Daoy (cell line): Measurements from ENCODE around the gene SCAF1. TPM values are rescaled to one million over a fixed set of nuclear protein-coding genes. Genes with fewer than 3 reads are reported as not detected.

Source experiments
- DNase-seq: peaks from one replicate; pipeline ENCODE4 v3.0.0-alpha.2; 2015; ENCODE audit warnings: low read depth
- total RNA-seq: library from RNA; depleted of rRNA; stranded (reverse); fragments of >200 nt; shearing (Covaris generic); gene quantifications from 2 replicates; pipeline ENCODE4 v1.2.3, GENCODE V29; 2014

The SCAF1 gene
- total RNA-seq, 1 experiment from 2014 or later = 32.5 TPM

DNA sequence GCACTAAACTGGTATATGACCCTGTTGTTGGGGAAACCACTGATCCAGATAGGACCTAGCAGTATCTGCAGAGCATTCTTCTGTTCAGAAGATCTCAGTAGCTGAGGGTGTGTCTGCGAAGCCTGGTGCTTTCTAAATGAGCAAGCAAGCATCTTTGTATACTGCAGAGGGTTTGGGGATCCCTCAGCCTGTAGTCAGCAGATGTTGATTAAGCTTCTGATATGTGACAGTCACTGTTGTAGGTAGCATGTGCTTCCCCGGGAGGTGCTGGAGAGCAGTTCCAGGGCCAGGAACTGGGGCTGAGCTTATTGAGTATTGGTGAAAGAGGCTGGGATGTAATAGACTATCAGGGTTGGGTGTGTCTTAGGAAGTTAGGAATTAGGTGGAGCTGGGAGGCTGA, 1.5 kb downstream of the SCAF1 start:
- DNase-seq = no peak

DNA sequence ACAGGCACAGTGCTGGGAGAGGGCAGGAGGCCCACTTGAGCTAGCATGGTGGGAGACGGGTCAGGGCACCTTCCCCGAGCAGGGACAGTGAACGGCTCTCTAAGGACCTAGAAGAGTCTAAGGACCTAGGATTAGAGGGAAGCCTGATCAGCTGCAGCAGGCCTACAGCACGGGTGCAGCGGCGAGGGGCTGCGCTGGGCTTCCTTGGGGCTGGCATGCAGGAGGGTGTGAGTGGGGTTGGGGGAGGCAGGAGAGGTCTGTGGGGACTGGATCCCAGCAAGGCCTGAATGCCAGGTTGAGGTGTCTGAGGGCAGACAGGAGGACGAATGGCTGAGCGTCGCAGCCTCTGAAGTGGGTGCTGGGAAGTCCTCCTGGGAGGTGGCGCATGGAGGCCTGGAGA, 3.6 kb downstream of the SCAF1 start:
- no peak for DNase-seq

DNA sequence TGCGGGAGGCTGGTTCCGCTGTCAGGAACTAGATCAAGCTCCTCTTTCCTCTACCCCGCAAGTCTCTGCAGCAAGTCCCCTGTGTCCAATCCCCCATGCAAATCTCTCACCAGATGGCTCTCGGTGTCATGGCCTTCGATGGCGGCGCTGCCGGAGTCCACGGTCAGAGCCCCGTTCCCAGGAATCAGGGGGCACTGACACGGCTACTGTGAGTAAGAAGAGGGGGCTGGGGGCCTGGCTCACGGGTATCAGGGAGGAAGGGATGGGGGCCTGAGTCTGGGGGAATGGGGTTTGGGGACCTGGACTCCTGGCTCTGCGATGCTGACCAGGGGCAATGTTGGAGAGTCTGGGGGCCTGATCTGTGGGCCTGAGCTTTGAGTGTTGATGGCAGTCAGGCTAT, 4.0 kb downstream of the SCAF1 start:
- no peak for DNase-seq

DNA sequence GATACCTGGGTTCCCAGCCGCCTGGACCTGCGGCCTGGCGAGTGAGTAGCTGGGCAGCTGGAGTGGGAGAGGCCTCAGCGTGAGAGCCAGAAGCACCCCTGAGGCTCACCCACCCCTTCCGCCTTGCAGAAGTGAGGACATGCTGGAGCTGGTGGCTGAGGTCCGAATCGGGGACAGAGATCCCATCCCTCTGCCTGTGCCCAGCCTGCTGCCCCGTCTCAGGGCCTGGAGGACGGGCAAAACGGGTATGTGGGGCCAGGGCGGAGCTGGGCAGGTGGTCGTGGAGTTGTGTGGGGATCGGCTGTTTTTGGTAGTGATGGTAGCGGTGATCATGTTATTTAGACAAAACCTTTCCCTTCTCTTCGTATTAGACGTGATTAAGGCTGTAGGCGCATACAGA, 4.6 kb downstream of the SCAF1 start:
- no peak for DNase-seq

DNA sequence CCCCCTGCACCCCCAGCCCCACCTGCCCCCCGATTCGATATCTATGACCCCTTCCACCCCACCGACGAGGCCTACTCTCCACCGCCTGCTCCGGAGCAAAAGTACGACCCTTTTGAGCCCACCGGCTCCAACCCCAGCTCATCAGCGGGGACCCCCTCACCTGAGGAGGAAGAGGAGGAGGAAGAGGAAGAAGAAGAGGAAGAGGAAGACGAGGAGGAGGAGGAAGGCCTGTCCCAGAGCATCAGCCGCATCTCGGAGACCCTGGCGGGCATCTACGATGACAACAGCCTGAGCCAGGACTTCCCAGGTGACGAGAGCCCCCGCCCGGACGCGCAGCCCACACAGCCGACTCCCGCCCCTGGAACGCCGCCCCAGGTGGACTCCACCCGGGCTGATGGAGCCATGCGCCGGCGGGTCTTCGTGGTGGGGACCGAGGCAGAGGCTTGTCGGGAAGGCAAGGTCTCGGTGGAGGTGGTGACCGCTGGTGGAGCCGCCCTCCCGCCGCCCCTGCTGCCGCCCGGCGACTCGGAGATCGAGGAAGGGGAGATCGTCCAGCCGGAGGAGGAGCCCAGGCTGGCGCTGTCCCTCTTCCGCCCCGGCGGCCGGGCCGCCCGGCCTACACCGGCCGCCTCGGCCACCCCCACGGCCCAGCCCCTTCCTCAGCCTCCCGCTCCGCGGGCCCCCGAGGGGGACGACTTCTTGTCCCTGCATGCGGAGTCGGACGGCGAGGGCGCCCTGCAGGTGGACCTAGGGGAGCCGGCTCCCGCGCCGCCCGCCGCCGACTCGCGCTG, 9.2 kb downstream of the SCAF1 start:
- DNase-seq = no peak

DNA sequence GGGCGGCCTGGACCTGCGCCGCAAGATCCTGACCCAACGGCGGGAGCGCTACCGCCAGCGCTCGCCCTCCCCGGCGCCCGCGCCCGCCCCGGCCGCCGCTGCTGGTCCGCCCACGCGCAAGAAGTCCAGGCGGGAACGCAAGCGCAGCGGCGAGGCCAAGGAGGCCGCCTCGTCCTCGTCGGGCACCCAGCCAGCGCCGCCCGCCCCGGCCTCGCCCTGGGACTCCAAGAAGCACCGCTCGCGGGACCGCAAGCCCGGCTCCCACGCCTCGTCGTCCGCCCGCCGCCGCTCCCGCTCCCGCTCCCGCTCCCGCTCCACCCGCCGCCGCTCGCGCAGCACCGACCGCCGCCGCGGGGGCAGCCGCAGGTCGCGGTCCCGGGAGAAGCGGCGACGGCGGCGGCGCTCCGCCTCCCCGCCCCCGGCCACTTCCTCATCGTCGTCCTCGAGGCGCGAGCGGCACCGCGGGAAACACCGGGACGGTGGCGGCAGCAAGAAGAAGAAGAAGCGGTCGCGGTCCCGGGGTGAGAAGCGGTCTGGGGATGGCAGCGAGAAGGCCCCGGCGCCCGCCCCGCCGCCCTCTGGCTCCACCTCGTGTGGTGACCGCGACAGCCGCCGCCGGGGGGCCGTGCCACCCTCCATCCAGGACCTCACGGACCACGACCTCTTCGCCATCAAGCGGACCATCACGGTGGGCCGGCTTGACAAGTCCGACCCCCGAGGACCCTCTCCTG, 10.0 kb downstream of the SCAF1 start:
- DNase-seq = no peak

DNA sequence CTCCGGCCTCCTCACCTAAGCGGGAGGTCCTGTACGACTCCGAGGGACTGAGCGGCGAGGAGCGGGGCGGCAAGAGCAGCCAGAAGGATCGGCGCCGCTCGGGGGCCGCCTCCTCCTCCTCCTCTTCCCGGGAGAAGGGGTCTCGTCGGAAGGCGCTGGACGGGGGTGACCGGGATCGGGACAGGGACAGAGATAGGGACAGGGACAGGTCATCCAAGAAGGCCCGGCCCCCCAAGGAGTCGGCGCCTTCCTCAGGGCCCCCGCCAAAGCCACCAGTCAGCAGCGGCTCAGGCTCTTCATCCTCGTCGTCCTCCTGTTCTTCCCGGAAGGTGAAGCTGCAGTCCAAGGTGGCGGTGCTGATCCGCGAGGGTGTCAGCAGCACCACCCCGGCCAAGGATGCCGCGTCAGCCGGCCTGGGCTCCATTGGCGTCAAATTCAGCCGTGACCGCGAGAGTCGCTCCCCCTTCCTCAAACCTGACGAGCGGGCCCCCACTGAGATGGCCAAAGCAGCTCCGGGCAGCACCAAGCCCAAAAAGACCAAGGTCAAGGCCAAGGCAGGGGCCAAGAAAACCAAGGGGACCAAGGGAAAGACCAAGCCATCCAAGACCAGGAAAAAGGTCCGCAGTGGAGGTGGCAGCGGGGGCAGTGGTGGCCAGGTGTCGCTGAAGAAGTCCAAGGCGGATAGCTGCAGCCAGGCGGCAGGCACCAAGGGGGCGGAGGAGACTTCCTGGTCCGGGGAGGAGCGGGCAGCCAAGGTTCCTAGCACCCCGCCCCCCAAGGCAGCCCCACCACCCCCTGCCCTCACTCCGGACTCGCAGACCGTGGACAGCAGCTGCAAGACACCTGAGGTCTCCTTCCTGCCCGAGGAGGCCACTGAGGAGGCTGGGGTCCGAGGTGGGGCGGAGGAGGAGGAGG, 10.8 kb downstream of the SCAF1 start:
- DNase-seq = no peak

DNA sequence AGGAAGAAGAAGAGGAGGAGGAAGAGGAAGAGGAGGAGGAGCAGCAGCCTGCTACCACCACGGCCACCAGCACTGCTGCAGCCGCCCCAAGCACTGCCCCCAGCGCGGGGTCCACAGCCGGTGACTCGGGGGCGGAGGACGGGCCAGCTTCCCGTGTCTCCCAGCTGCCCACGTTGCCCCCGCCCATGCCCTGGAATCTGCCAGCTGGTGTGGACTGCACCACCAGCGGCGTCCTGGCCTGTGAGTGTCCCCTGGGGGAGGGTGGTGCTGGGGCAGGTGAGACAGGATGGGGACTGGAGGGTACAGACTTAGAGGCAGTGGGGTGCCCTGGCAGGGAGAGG, 11.4 kb downstream of the SCAF1 start:
- DNase-seq = no peak

DNA sequence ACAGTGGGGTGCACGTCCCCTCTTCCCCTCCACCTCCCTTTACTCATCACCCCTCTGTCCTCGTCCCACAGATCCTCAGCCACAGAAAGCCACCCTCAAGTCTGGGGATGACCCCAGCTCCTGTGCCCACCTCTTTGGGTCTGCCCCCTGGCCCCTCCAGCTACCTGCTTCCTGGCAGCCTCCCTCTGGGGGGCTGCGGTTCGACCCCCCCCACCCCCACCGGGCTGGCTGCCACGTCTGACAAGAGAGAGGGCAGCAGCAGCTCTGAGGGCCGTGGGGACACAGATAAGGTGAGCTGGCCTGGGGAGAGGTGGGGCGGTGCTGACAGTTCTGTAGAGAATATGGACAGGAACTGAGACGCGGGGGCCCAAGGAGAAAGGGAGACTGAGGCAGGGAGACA, 12.6 kb downstream of the SCAF1 start:
- no peak for DNase-seq

DNA sequence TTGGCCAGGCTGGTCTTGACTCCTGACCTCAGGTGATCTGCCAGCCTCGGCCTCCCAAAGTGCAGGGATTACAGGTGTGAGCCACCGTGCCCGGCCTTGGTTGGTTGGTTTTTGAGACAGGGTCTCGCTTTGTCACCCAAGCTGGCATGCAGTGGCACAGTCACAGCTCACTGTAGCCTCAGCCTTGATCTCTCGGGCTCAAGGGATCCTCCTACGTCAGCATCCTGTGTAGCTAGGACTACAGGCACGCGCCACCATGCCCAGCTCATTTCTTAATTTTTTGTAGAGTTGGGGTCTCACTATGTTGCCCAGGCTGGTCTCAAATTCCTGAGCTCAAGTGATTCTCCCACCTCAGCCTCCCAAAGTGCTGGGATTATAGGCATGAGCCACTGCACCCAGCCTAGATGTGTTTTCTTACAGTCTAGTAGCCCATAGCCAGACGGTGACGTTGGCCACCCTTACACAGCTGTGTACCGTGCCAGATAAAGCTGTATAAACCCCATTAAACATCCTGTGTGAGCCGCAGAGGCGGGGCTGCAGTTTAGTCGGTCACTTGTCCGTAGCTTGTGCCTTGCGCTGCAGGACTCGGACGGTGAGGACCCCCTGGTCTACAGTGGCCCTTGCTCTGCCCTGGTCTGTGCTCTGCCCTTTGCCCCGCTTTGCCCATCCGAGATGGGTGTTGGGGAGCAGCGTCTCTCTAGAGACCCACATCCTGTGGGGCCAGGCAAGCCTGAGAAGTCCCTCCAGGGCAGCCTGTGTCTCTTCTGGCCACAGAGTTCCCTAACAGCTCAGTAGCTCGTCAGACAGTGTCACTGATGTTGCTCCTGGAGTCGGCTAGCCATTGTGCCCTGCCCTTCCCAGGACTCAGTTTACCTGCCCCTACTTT, 13.8 kb downstream of the SCAF1 start:
- no peak for DNase-seq

DNA sequence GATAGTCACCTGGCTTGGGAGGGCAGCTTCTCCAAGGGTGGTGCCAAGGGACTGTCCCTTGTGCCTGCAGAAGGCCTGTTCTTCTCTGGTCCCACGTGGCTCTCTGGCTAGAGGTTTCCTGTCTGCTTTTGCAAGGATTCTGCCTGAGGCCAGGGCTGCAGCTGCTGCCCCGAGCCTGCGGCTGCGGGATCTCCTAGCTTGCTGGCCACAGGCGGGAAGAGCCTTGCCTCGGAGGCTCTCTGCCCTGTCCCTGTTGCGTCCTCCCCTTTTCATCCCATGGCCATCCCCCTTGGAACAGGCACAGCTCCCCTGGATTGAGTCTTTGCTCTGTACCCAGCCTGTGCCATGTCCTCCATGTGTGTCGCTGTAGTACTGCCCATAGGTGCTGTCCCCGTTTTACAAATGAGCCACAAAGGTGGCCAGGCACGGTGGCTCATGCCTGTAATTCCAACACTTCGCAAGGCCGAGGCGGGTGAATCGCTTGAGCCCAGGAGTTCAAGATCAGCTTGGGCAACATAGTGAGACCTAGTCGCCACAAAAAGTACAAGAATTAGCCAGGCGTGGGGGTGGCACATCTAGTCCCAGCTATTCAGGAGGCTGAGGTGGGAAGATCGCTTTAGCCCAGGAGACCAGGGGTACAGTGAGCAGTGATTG, 14.6 kb downstream of the SCAF1 start:
- no peak for DNase-seq

DNA sequence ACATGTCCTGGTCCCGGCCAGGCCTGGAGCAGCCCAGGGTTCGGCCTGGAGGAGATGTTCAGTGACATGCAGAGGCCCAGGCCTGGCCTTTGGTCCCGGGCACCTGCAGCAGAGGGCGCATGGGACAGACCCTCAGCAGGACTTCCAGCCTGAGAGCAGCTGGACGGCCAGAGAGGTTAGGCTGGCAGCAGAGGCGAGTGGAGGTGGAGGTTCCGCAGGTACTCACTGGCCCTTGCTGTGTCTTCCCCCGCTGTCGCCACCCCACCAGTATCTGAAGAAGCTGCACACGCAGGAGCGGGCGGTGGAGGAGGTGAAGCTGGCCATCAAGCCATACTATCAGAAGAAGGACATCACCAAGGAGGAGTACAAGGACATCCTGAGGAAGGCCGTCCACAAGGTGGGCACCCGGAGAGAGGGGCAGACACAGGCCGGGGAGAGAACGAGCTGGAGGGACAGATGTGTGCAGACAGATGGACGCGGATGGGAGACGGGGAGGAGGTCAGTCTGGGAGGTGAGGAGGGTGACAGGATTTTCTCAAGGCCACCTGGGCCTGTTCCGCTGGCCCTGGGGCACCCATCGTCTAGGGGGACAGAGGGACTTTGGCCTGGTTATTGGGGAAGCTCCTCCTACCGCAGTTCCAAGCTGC, 15.6 kb downstream of the SCAF1 start:
- DNase-seq = no peak

DNA sequence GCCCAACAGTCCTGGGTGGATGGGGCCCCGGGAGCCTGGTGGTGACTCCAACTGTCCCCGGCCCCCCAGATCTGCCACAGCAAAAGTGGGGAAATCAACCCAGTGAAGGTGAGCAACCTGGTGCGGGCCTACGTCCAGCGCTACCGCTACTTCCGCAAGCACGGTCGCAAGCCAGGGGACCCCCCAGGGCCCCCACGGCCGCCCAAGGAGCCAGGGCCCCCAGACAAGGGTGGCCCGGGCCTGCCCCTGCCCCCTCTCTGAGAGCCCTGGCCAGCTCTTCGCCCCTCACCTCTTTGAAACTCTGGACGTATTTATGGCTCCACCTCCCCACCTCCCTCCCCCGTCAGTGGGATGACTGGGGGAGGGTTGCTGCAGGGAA, 16.1 kb downstream of the SCAF1 start:
- DNase-seq = no peak

DNA sequence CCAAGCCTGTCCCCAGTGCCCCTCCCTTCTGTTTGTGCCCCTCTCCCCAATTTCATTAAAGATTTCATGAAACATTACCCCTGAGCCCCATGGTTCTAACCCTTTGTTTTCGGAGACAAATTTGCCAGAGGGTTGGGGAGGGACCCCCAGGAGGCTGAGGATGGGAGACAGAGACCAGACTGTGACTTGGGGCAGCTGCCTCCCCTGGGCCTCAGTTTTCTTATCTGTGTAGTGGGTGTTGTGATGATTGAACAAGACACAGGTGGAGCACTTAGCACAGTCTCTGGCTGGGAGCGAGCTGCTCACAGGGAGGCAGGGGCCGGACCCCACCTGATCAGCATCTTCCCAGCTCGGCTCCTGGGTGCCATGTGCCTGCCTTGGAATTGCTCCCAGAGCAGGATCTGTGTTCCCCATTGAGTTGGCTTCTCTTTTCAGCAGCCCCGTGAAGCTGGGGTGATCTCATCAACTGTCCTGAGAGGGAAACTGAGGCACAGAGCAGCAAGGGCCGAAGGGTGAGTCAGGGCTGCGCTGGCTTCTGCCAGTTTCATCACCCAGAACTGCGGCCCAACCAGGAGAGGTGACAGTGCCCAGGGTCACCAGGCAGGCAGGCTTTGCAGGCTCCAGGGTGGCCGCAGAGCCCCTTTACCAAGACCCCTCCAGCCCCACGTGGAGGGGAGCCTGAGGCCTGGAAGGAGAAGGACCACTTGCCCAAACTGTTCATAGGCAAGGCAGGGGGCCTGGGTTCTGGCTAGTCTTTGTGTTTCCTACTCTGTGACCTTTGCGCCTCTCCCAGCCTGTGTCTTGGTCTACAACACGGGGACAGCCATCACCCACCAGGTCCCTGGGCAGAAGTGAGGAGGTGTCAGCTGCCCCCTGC, 16.8 kb downstream of the SCAF1 start:
- DNase-seq = no peak

DNA sequence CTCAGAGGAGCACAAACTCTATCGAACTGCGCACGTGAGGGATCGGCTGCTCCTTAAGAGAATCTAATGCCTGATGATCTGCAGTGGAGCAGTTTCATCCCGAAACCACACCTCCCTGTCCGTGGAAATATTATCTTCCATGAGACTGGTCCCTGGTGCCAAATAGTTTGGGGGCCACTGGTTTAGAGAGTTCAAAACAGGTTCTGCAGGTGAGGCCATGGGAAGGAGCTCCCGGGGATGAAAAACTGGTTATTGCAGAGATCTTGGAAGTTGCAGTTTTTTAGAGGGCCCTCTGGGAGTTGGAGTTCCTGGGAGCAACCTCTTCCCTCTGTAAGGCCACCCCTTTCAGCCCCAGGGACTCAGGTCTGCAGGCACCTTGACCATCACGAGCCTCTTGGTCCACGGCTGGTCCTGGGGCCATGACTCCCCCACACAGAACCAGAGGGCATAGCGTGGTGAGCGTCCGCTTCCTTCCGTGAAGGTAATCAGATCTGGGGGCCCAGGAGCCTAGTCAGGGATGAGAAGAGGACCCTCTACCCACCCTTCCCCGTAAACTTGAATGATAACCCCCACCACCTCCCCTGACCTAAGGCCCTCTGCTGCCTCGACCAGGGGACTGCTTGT, 18.4 kb downstream of the SCAF1 start:
- DNase-seq = no peak

DNA sequence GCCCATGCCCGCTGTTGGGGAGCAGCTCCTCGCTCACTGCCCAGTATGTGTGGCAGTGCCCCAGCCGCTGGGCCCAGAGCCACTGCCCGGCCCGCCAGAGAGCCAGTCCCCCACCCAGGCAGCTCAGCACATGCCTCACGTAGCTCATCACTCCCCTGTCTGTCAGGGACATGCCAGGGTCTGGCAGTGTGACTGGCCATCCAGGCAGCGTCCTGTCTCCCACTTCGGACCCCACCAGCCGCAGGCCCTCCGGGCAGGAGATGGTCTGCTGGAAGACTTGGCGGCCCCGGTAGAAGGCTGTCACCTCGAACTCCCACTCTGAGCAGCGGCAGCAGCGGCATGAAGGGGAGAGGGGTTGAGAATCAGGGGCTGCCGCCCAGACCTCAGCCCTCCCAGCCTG, 20.0 kb downstream of the SCAF1 start:
- DNase-seq = no peak

DNA sequence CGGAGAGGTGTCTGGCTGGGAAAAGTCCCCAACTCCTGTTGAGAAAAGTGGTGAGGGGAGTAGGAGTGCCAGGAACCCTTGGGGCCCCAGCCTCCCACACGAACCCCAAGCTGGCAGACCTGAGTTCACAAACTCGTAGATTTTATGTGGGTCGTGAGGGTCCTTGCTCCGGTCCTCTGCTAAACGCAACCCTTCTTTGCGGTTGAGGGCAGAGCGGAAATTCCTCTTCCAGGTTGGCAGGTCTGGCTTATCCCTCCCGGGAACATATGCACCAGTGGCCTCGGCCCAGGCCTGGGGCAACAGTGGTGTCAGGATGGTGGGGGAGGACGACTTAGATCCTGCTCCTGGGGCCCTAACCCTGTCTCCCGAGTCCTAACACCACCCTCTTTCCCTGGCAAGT, 21.2 kb downstream of the SCAF1 start:
- DNase-seq = no peak

DNA sequence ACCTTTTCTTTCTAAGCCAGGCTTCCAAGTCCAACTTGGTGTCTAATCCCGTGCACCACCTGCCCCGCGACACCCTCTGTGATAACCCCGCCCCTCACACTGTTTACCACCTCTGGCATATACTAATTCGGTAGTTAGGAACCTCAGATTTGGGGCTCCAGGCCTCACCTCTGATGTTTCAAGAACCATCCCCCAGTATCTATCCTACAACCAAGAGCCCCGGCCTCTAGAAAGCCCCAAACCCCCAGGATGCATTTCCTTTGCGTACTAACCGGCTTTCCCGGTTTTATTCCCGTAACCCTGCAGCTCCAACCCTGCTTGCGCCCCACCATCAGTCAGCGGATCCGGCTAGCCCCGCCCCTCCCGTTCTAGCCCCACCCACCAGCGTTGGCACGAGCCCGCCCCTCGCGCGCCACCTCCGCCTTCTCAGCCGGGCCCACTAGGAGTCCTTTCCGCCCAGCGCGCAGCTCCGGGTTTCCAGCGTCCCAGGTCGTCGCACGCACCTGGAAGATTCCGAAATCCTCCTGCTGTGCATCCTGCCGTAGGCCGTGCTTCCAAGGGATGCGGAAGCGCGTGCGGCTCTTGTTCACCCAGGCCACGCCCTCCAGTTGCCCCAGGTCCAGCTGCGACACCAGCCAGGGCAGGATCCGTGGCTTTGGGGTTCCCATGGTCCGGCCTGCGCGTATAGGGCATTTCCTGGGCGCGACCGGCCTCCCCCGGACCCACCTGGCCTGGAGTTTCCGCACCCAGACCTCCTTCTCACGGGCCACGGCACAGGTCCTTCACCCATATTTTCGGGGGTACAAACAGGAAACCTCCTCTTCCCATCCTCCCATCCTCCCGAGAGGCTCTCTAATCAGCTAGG, 22.4 kb downstream of the SCAF1 start:
- peak; percentile 91 for DNase-seq
